Measurements from ENCODE around the gene RBM6.
A peak's percentile ranks its signal among the peaks of the same experiment; 100 is the strongest.

The RBM6 gene, protein sequence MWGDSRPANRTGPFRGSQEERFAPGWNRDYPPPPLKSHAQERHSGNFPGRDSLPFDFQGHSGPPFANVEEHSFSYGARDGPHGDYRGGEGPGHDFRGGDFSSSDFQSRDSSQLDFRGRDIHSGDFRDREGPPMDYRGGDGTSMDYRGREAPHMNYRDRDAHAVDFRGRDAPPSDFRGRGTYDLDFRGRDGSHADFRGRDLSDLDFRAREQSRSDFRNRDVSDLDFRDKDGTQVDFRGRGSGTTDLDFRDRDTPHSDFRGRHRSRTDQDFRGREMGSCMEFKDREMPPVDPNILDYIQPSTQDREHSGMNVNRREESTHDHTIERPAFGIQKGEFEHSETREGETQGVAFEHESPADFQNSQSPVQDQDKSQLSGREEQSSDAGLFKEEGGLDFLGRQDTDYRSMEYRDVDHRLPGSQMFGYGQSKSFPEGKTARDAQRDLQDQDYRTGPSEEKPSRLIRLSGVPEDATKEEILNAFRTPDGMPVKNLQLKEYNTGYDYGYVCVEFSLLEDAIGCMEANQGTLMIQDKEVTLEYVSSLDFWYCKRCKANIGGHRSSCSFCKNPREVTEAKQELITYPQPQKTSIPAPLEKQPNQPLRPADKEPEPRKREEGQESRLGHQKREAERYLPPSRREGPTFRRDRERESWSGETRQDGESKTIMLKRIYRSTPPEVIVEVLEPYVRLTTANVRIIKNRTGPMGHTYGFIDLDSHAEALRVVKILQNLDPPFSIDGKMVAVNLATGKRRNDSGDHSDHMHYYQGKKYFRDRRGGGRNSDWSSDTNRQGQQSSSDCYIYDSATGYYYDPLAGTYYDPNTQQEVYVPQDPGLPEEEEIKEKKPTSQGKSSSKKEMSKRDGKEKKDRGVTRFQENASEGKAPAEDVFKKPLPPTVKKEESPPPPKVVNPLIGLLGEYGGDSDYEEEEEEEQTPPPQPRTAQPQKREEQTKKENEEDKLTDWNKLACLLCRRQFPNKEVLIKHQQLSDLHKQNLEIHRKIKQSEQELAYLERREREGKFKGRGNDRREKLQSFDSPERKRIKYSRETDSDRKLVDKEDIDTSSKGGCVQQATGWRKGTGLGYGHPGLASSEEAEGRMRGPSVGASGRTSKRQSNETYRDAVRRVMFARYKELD

DNA sequence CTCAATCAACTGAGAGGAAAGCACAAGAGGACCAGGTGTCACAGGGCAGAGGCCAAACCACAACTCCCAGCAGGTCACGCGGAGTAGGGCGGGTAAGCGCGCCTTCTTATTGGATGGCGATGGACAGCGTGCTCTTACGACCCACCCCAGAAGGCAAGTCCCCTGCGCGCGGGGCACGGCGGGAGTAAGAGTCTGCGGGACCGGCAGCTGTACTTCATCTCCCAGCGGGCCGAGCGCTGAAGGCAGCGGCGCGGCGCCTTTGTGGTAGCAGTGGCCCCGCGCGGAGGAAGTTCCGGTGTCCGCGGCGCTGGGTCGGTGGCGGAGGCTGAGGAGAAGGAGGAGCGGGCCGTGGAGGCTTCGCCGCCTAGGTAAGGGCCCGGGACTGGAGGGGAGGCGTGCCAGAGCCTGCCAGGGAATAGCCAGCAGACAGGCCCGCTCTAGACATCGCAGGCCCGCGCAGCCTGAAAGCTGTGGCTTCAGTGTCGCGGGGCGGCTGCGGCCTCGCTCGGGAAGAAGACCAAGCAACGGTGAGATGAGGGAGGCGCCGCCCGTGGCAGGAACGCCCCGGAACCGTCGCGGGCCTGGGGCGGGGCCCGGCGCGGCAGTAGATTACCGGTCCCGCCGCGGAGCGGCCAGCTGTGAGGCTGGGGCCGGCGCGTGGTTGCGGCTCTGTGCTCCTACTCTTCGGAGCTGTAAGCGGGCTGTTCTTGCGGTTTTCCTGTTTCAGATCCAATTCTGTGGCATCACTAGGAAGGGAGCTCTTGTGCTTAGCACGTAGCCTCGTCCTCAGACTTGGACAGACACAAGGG lies at the start of gene RBM6:
TSS of gene RBM6 (plus strand) at position 293 of the 809 bp plus-strand sequence. CDS start 22,492 bp downstream, outside the sequence.
- peak within 1 kb of the TSS; percentile 93 for H3K4me3 ChIP-seq (ENCODE audit: low read depth, low read length)
- TF ChIP-seq CTCF (IDR thresholded peaks at IDR 0.05; ENCODE audit: low read depth, low read length): no peak

GRCh38 chr3:49895791-49896190 lies 44.2 kb upstream of the RBM6 start:
- H3K4me3 ChIP-seq (ENCODE audit: low read depth, low read length): no peak overlapping the region
- no peak for TF ChIP-seq CTCF (IDR thresholded peaks at IDR 0.05; ENCODE audit: low read depth, low read length)

GRCh38 chr3:49896345-49896744 lies 43.6 kb upstream of the RBM6 start:
- no peak for TF ChIP-seq CTCF (IDR thresholded peaks at IDR 0.05; ENCODE audit: low read depth, low read length)
- H3K4me3 ChIP-seq (ENCODE audit: low read depth, low read length): no peak overlapping the region

GRCh38 chr3:49898991-49899390 lies 41.0 kb upstream of the RBM6 start:
- H3K4me3 ChIP-seq (ENCODE audit: low read depth, low read length): no peak overlapping the region
- TF ChIP-seq CTCF (IDR thresholded peaks at IDR 0.05; ENCODE audit: low read depth, low read length): no peak

DNA sequence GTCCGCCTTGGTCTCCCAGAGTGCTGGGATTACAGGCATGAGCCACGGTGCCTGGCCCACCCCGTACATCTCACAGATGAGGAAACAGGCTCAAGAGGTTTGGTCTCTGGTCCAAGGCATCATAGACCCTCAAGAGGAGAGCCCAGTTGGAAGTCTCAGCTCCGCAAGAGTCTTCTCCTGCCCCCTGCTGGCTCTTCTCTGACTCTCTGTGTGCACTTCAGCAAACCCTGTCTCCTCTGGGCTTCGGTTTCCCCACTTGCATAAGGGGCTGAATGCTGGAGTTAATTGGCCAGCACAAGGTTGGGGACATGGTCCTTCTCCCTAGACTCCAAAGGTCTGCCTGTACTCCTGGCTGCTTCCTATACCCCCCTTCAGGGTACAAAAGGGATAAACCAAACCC lies 40.1 kb upstream of the RBM6 start:
- no peak for TF ChIP-seq CTCF (IDR thresholded peaks at IDR 0.05; ENCODE audit: low read depth, low read length)
- H3K4me3 ChIP-seq (ENCODE audit: low read depth, low read length): no peak overlapping the region

DNA sequence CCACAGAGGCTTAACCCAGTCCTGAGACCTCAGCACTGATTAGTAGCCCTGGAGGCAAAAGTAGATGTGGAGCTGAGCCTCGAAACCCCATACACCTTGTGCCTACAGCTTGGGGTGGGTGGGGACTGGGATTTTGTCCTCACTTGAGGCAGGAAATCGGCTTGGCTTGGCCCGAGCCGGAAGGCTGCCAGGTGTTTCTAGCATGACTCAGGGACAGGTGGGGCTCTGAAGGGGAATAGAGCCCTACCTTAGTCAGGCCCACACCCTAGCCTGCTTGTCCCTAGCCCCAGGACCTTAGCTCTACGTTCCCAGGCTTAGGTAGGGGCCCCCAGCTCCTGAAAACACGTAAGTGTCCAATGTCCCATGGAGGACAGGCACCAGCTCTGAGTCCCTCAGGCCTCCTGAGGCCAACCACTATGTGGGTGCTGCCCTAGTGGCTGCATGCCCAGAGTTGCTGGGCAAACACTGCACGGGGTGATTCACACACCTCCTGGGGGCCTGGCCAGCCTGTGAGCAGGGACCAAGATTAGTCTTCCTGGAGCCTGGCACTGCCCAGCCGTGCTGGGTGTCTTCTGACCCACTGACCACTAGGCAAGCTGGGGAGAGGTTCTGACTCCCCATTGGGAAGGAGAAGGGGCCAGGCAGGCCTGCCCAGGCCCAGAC lies 39.3 kb upstream of the RBM6 start:
- TF ChIP-seq CTCF (IDR thresholded peaks at IDR 0.05; ENCODE audit: low read depth, low read length): no peak
- no peak overlapping the region for H3K4me3 ChIP-seq (ENCODE audit: low read depth, low read length)

Measured in WI38 (cell line).